ENCODE results near the gene SCN1A. TPM values are rescaled to one million over a fixed set of nuclear protein-coding genes. Genes with fewer than 3 reads are reported as not detected.

SCN1A gene
- total RNA-seq, 1 donor from 2014 or later: not detected

DNA sequence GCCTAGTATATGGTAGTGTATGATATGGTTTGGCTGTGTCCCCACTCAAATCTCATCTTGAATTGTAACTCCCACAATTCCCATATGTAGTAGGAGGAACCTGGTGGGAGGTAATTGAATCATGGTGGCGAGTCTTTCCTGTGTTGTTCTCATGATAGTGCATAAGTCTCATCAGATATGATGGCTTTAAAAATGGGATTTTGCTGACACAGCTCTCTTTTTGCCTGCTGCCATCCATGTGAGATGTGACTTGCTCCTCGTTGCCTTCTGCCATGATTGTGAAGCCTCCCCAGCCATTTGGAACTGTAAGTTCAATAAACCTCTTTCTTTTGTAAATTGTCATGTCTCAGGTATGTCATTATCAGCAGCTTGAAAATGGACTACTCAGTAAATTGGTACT, 9.5 kb upstream of the SCN1A start:
- Histone ChIP-seq H3K4me1 (no peaks in the 10 kb centered on the region), H3K36me3 (no peaks in the 10 kb centered on the region), H3K27me3 (no peaks in the 10 kb centered on the region), H3K27ac (no peak overlapping the region), H3K4me3 (no peak overlapping the region), H3K9me3 (no peaks in the 10 kb centered on the region)
- TF ChIP-seq, protein P1, sequence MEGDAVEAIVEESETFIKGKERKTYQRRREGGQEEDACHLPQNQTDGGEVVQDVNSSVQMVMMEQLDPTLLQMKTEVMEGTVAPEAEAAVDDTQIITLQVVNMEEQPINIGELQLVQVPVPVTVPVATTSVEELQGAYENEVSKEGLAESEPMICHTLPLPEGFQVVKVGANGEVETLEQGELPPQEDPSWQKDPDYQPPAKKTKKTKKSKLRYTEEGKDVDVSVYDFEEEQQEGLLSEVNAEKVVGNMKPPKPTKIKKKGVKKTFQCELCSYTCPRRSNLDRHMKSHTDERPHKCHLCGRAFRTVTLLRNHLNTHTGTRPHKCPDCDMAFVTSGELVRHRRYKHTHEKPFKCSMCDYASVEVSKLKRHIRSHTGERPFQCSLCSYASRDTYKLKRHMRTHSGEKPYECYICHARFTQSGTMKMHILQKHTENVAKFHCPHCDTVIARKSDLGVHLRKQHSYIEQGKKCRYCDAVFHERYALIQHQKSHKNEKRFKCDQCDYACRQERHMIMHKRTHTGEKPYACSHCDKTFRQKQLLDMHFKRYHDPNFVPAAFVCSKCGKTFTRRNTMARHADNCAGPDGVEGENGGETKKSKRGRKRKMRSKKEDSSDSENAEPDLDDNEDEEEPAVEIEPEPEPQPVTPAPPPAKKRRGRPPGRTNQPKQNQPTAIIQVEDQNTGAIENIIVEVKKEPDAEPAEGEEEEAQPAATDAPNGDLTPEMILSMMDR (IDR thresholded peaks at IDR 0.05): no peak
- intact Hi-C loops (cut with DNase I): no loop called here
- DNase-seq (ENCODE audit: extremely low spot score in 2 of 2): no peak

DNA sequence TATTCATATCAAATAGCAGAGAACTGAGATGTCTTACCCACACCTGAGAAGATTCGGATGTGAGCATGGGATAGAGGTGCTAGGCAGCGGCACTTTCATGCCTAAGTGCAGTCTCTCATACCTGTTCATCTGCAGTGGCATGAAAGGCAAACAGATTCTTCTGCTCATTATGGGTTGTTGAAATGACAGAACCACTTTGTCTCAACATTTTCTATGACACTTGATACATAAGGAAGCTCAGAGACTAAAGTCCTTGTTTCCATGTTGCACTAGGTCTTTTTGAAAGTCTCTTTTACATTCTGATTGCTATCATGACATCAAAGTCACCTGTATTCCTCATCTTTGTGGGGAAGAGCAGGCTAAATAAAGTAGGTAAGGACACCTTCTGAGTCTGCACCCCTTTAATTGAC, 8.0 kb upstream of the SCN1A start:
- TF ChIP-seq POLR2AphosphoS5 (IDR thresholded peaks at IDR 0.05; ENCODE audit: insufficient read depth in 1 of 2, low read depth in 1 of 2): no peak
- no peak for TF ChIP-seq POLR2A (IDR thresholded peaks at IDR 0.05)
- TF ChIP-seq, protein P1 (IDR thresholded peaks at IDR 0.05): no peak
- DNase-seq (ENCODE audit: extremely low spot score in 2 of 2): no peak
- Histone ChIP-seq H3K27me3 (no peaks in the 10 kb centered on the region), H3K27ac (no peak overlapping the region), H3K9me3 (no peaks in the 10 kb centered on the region), H3K4me3 (no peak overlapping the region), H3K36me3 (no peaks in the 10 kb centered on the region), H3K4me1 (no peaks in the 10 kb centered on the region)
- intact Hi-C loops (cut with DNase I): no loop called here

DNA sequence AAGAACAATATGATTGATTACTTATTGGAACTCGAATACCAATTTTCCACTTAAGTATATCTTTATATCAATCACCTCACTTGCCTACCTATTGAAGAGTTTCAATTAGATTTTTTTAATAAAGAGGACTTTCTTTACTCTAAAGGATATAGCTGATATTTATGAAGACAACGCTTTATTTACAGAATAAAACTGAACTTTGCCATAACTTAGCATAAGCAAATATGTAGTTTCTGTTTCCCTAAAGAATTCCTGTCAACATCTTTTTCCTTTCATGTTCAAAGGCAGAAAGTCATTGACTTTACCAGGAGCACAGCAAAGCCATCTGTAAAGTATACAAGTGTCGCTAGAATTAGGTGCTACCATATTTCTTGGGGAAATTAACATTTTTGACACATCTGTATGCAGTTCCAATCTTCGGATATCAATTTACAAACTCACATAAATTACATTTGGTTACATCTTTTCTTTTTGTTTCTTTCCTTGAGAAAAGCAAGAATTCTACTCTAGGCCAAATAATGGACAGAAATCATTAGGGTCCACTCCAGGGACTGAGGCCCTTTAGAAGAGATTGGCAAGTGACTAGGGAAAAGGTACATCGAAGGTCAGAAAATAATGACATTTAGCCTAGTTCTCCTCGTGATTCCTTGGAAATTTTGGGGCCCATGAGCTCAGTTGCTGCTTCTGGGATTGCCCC, 7.5 kb upstream of the SCN1A start:
- H3K27ac ChIP-seq: no peak overlapping the region
- no peaks in the 10 kb centered on the region for H3K36me3 ChIP-seq
- intact Hi-C loops (cut with DNase I): no loop called here
- H3K4me1 ChIP-seq: no peaks in the 10 kb centered on the region
- no peak for DNase-seq (ENCODE audit: extremely low spot score in 2 of 2)
- H3K4me3 ChIP-seq: no peak overlapping the region
- H3K9me3 ChIP-seq: no peaks in the 10 kb centered on the region
- no peak for TF ChIP-seq POLR2A (IDR thresholded peaks at IDR 0.05)
- TF ChIP-seq, protein P1 (IDR thresholded peaks at IDR 0.05): no peak
- H3K27me3 ChIP-seq: no peaks in the 10 kb centered on the region

DNA sequence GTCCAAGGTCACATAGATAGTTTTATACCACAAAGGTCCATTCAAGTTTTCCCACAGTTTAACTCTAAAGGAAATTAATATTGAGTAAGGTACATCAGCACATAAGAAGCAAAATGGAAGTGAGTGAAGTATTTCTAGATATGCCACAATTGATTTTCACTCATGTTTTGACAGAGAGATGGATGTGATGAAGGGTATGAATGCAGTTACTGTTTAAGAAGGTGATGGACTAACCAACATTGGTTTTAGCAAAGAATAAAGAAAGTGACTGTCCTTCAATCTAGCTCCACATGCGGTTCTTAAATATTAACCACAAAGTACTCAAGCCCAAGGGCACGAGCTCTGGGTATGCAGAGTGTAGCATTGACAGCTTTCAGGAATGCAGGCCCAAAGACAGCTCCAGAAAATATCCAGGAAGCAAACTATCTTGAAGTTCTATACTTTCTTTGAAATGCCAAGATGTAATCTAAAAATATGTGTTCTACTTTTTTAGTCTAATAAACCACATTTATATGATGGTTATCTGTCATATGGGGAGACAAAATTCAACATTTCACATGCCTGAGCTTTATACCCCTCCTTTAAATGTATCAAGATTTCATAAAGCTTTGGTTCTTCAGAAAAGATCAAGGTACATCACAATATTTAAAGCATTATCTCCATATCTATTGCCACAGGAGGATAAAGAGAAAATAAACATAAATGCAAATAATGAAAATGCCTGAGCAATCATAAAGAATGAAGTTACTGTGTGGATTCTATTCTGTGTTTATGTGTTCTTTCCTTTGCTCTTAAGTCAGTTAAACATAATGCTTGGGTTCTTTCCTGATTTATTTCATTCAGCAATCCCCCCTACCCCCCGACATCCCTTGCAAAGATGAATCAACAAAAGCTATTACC, 6.7 kb upstream of the SCN1A start:
- Histone ChIP-seq H3K36me3 (no peaks in the 10 kb centered on the region), H3K27me3 (no peaks in the 10 kb centered on the region), H3K4me3 (no peak overlapping the region), H3K27ac (no peak overlapping the region), H3K9me3 (no peaks in the 10 kb centered on the region), H3K4me1 (no peaks in the 10 kb centered on the region)
- intact Hi-C loops (cut with DNase I): no loop called here
- no peak for TF ChIP-seq POLR2AphosphoS5 (IDR thresholded peaks at IDR 0.05; ENCODE audit: insufficient read depth in 1 of 2, low read depth in 1 of 2)
- no peak for TF ChIP-seq POLR2A (IDR thresholded peaks at IDR 0.05)
- TF ChIP-seq, protein P1 (IDR thresholded peaks at IDR 0.05): no peak
- no peak for DNase-seq (ENCODE audit: extremely low spot score in 2 of 2)

GRCh38 chr2:166133653-166134052, 5.8 kb upstream of the SCN1A start:
- no peaks in the 10 kb centered on the region for H3K9me3 ChIP-seq
- no peaks in the 10 kb centered on the region for H3K27me3 ChIP-seq
- no peak overlapping the region for H3K4me3 ChIP-seq
- no peaks in the 10 kb centered on the region for H3K4me1 ChIP-seq
- DNase-seq (ENCODE audit: extremely low spot score in 2 of 2): no peak
- H3K36me3 ChIP-seq: no peaks in the 10 kb centered on the region
- no peak overlapping the region for H3K27ac ChIP-seq
- intact Hi-C loops (cut with DNase I): no loop called here
- no peak for TF ChIP-seq POLR2A (IDR thresholded peaks at IDR 0.05)
- TF ChIP-seq POLR2AphosphoS5 (IDR thresholded peaks at IDR 0.05; ENCODE audit: insufficient read depth in 1 of 2, low read depth in 1 of 2): no peak
- TF ChIP-seq, protein P1 (IDR thresholded peaks at IDR 0.05): no peak

Measured in vagina (tissue), 2 donors.